H1 (cell line): ENCODE data around the gene KEL. TPM values are rescaled to one million over a fixed set of nuclear protein-coding genes. Genes with fewer than 3 reads are reported as not detected.

Experiments used
- CREB1 ChIP-seq: IDR thresholded peaks from 2 replicates; pipeline ENCODE4 v1.6.1; 2012; ENCODE audit warnings: inconsistent platforms
- CTCF ChIP-seq, 3 experiments: IDR thresholded peaks; 1 replicate in 2 of 3; 2 replicates in 1 of 3; pipeline versions ENCODE4 v1.5.1 to v1.6.1; 2011; ENCODE audit warnings: low read length in 3 of 3, mild to moderate bottlenecking in 3 of 3, inconsistent platforms in 2 of 3, low read depth in 1 of 3, moderate library complexity in 1 of 3; ENCODE audit not compliant: insufficient read depth in 1 of 3; ENCODE audit errors: control extremely low read depth in 1 of 3
- KDM1A ChIP-seq: fragments of 200-600, 300-600 bp; sonication (generic); IDR thresholded peaks from 2 replicates; pipeline ENCODE4 v1.7.1; 2016; ENCODE audit warnings: mild to moderate bottlenecking, low read length, borderline replicate concordance
- SP4 ChIP-seq: IDR thresholded peaks from 2 replicates; pipeline ENCODE4 v1.6.1; 2012; ENCODE audit warnings: low read length, inconsistent platforms
- polyA plus RNA-seq, 7 experiments: library from polyadenylated mRNA; depleted of rRNA in 3 of 7; stranded (reverse) in 5 of 7; unstranded in 2 of 7; fragments of >200 nt in 5 of 7; fragments of 200-250 nt in 2 of 7; gene quantifications; 1 replicate in 5 of 7; 2 replicates in 1 of 7; 4 replicates in 1 of 7; pipeline versions ENCODE4 v1.2.1 to v1.2.3, GENCODE V29; 2011 to 2013; ENCODE audit warnings: missing spikeins in 2 of 7, mixed read lengths in 2 of 7
- total RNA-seq: library from RNA; stranded (reverse); fragmentation: NEBNext Ultra II Directional; extraction: Animal tissue kit (Norgen Biotek cat#: 25700); gene quantifications from 2 replicates; pipeline ENCODE4 v1.2.1, GENCODE V29; 2021
- TF ChIP-seq, protein P1 (sequence below): IDR thresholded peaks from 2 replicates; pipeline ENCODE4 v1.6.1; 2012; ENCODE audit warnings: low read length, inconsistent platforms
- TF ChIP-seq, protein P2 (sequence below): IDR thresholded peaks from 2 replicates; pipeline ENCODE4 v1.6.1; 2012; ENCODE audit warnings: inconsistent platforms

KEL gene
- total and polyA plus RNA-seq, 2 of the 8 experiments (the other 6 are each of a cell fraction or from before 2014, with no cell fraction given): 1.8 to 1.9 TPM

DNA sequence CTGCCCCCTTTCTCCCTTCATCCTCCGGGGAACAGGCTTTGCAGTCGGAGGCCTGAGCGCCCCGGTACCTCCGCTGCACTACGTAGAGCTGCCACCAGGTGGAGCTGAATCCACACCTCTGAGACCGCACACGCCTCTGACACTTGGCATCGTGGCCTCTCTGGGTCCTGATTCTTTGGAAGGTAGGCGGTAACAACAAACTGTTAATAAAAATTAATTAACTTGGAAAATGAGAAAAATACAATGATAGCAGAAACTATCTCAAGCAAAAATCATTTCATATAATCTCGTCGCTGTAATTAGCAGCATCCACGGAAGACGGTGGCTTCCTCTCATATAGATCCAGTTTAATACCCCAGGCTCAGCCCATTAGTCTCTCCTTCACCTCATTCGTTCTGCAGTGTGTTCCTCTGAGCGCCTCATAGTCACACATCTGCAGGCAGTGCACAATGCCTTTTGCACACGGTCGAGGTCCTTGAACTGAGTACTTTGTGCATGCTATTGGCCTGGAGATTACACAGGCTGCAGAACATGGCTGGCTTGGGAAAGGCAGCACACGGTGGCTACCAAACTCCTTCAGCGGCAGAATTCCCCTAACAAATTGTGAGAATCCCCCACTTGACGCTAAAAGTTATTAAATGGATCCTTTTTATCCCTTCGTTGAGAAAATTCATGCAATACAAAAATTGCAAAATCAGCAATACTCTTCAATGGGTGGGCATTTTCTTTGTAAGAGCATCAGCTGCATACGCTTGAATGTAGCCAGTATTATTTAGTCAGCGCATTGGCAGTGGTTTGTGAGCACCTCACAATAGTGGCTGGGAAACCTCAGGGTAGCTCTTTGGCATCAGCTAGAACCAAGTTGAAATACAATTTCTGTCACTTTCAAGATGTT is 46.1 kb upstream of the KEL start (continued):
- TF ChIP-seq CREB1 (peak; percentile 82), CTCF (IDR thresholded peaks at IDR 0.05; ENCODE audit: control extremely low read depth in 1 of 3, insufficient read depth in 1 of 3, low read depth in 1 of 3, low read length in 3 of 3) (peak; percentile 89 to 98 (median 95)), KDM1A (no peak), SP4 (no peak)
- TF ChIP-seq, protein P1, sequence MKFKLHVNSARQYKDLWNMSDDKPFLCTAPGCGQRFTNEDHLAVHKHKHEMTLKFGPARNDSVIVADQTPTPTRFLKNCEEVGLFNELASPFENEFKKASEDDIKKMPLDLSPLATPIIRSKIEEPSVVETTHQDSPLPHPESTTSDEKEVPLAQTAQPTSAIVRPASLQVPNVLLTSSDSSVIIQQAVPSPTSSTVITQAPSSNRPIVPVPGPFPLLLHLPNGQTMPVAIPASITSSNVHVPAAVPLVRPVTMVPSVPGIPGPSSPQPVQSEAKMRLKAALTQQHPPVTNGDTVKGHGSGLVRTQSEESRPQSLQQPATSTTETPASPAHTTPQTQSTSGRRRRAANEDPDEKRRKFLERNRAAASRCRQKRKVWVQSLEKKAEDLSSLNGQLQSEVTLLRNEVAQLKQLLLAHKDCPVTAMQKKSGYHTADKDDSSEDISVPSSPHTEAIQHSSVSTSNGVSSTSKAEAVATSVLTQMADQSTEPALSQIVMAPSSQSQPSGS: no peak
- TF ChIP-seq, protein P2, sequence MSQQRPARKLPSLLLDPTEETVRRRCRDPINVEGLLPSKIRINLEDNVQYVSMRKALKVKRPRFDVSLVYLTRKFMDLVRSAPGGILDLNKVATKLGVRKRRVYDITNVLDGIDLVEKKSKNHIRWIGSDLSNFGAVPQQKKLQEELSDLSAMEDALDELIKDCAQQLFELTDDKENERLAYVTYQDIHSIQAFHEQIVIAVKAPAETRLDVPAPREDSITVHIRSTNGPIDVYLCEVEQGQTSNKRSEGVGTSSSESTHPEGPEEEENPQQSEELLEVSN: 0 out of 2 replicates have a peak, but pooled peaks have one; percentile 12
